HepG2 (cell line): ENCODE data around the gene MBLAC2. TPM values are rescaled to one million over a fixed set of nuclear protein-coding genes. Genes with fewer than 3 reads are reported as not detected.

Experiments used
- ATAC-seq: fragments of 200-7000 bp; cut with Tn5 transposase; 3 replicates; pipeline ENCODE4 v1.9.1; 2020; ENCODE audit warnings: mild to moderate bottlenecking, moderate library complexity
- BruUV-seq: library from RNA; stranded (reverse); fragments of 400-500 nt; replicated peaks from 2 replicates; lab custom pipeline; 2021; lab: Mats Ljungman, UMichigan
- CTCF ChIA-PET: fragments of 300-600 bp; formaldehyde crosslinking; extraction: SDS; loops from one replicate; lab custom pipeline; 2021; ENCODE audit warnings: low total read pairs, inconsistent platforms, low intra/inter-chr PET ratio; lab: Yijun Ruan, JAX
- POLR2A ChIA-PET: fragments of 350-600 bp; sonication (Branson Sonifier 250); formaldehyde crosslinking; loops from one replicate; lab custom pipeline; 2020; ENCODE audit warnings: antibody characterized with exemption, inconsistent platforms; lab: Yijun Ruan, JAX
- DNase-seq: peaks from one replicate; pipeline ENCODE4 v3.0.0-alpha.2; 2015; ENCODE audit warnings: low spot score
- FAIRE-seq: peaks from 3 replicates; lab custom pipeline; 2011; peaks lifted over from hg19 to GRCh38; lab: Jason Lieb, UNC
- H2AFZ ChIP-seq: one replicate; pipeline ENCODE4 v1.6.1; 2011; ENCODE audit warnings: low read length, inconsistent platforms
- H3K27ac ChIP-seq: fragments of 300-600 bp; 3 replicates; pipeline ENCODE4 v1.8.0; 2011; ENCODE audit warnings: mixed run types, mild to moderate bottlenecking, mixed read lengths, low read length, inconsistent platforms; ENCODE audit not compliant: insufficient read depth; ENCODE audit errors: extremely low read length
- H3K27me3 ChIP-seq, 2 experiments: fragments of 200-600 bp in 1 of 2; 2 replicates in 1 of 2; 3 replicates in 1 of 2; pipeline versions ENCODE4 v1.6.0 to v1.8.0; 2011; ENCODE audit warnings: low read length in 2 of 2, mild to moderate bottlenecking in 2 of 2, moderate library complexity in 2 of 2, inconsistent platforms in 1 of 2; ENCODE audit not compliant: insufficient read depth in 2 of 2, control insufficient read depth in 1 of 2
- H3K36me3 ChIP-seq, 2 experiments: fragments of 200-600 bp in 1 of 2; replicated peaks in 1 of 2; 2 replicates in 1 of 2; 3 replicates in 1 of 2; pipeline versions ENCODE4 v1.5.1 to v1.8.0; 2011; ENCODE audit warnings: low read length in 2 of 2, inconsistent platforms in 1 of 2; ENCODE audit not compliant: insufficient read depth in 2 of 2, control insufficient read depth in 1 of 2
- H3K4me1 ChIP-seq: 2 replicates; pipeline ENCODE4 v1.5.1; 2012; ENCODE audit warnings: low read length, inconsistent platforms; ENCODE audit not compliant: insufficient read depth
- H3K4me2 ChIP-seq: 2 replicates; pipeline ENCODE4 v1.6.0; 2011; ENCODE audit warnings: low read depth, low read length, inconsistent platforms
- H3K4me3 ChIP-seq, 3 experiments: fragments of 200-600 bp in 1 of 3; sonication (generic), shearing (Covaris generic) in 1 of 3; replicated peaks in 1 of 3; 2 replicates each; pipeline ENCODE4 v1.5.1; 2011 to 2016; ENCODE audit warnings: low read length in 3 of 3, inconsistent platforms in 2 of 3, low read depth in 2 of 3, mild to moderate bottlenecking in 2 of 3, control low read depth in 1 of 3, mixed read lengths in 1 of 3; ENCODE audit not compliant: insufficient read depth in 1 of 3
- H3K79me2 ChIP-seq: one replicate; pipeline ENCODE4 v1.6.1; 2011; ENCODE audit warnings: low read length, inconsistent platforms; ENCODE audit not compliant: insufficient read depth
- H3K9ac ChIP-seq: 2 replicates; pipeline ENCODE4 v1.6.0; 2011; ENCODE audit warnings: mild to moderate bottlenecking, low read depth, low read length, inconsistent platforms; ENCODE audit not compliant: insufficient read depth
- H3K9me3 ChIP-seq: 2 replicates; pipeline ENCODE4 v1.5.1; 2012; ENCODE audit warnings: mild to moderate bottlenecking, low read length
- H4K20me1 ChIP-seq: 2 replicates; pipeline ENCODE4 v1.6.0; 2011; ENCODE audit warnings: inconsistent platforms, mild to moderate bottlenecking, low read length, moderate library complexity; ENCODE audit not compliant: insufficient read depth
- MZF1 ChIP-seq: sonication (generic); formaldehyde crosslinking; IDR thresholded peaks from 2 replicates; pipeline ENCODE4 v1.8.1; 2023; ENCODE audit warnings: mild to moderate bottlenecking, missing genetic modification reagents, borderline replicate concordance
- TBX2 ChIP-seq: sonication (generic); formaldehyde crosslinking; IDR thresholded peaks from 2 replicates; pipeline ENCODE4 v1.5.0; 2020; ENCODE audit warnings: missing genetic modification reagents, mild to moderate bottlenecking, borderline replicate concordance
- YEATS4 ChIP-seq: sonication (generic); formaldehyde crosslinking; IDR thresholded peaks from 2 replicates; pipeline ENCODE4 v1.4.0; 2020; ENCODE audit warnings: missing genetic modification reagents, borderline replicate concordance
- ZBTB8A ChIP-seq: sonication (generic); formaldehyde crosslinking; IDR thresholded peaks from 2 replicates; pipeline ENCODE4 v1.4.0; 2020; ENCODE audit warnings: mild to moderate bottlenecking, low read depth, missing genetic modification reagents, borderline replicate concordance
- ZNF101 ChIP-seq: sonication (generic); formaldehyde crosslinking; IDR thresholded peaks from 2 replicates; pipeline ENCODE4 v1.4.0; 2020; ENCODE audit warnings: mild to moderate bottlenecking, low read depth, missing genetic modification reagents, borderline replicate concordance
- ZNF142 ChIP-seq: sonication (generic); formaldehyde crosslinking; IDR thresholded peaks from 2 replicates; pipeline ENCODE4 v1.4.0; 2020; ENCODE audit warnings: missing genetic modification reagents
- ZNF605 ChIP-seq: sonication (generic); formaldehyde crosslinking; IDR thresholded peaks from 2 replicates; pipeline ENCODE4 v1.8.0; 2022; ENCODE audit warnings: mild to moderate bottlenecking, missing genetic modification reagents
- ZNF746 ChIP-seq: sonication (generic); formaldehyde crosslinking; IDR thresholded peaks from 2 replicates; pipeline ENCODE4 v1.8.0; 2022; ENCODE audit warnings: mild to moderate bottlenecking, missing genetic modification reagents
- ZNF781 ChIP-seq: sonication (generic); formaldehyde crosslinking; IDR thresholded peaks from 2 replicates; pipeline ENCODE4 v1.5.1; 2020; ENCODE audit warnings: borderline replicate concordance, mild to moderate bottlenecking, missing genetic modification reagents; ENCODE audit errors: not compliant biosample characterization
- ZZZ3 ChIP-seq: sonication (generic); formaldehyde crosslinking; IDR thresholded peaks from 2 replicates; pipeline ENCODE4 v1.4.0; 2020; ENCODE audit warnings: missing genetic modification reagents, mild to moderate bottlenecking, borderline replicate concordance
- in situ Hi-C: cut with HindIII; loops from 2 replicates; pipeline ENCODE4 v1.10.0; 2017; ENCODE audit warnings: low pct_unique_long_range_greater_than_20kb; ENCODE audit not compliant: extremely low pct_ligation_motif_present
- intact Hi-C: fragments of 100-400 bp; cut with micrococcal nuclease; formaldehyde crosslinking; loops from one replicate; pipeline ENCODE4 v1.10.0; 2022; ENCODE audit not compliant: unreplicated experiment
- polyA plus RNA-seq, 8 experiments: library from polyadenylated mRNA; depleted of rRNA in 3 of 8; stranded (reverse) in 7 of 8; unstranded in 1 of 8; fragments of >200 nt; fragmentation: Illumina TruSeq in 4 of 8; extraction: Trizol in 4 of 8; gene quantifications; 2 replicates each; pipeline versions ENCODE4 v1.2.1 to v1.2.3, GENCODE V29; 2011 to 2016; ENCODE audit warnings: low read depth in 4 of 8, missing spikeins in 1 of 8, mixed read lengths in 1 of 8; ENCODE audit not compliant: insufficient read depth in 1 of 8
- total RNA-seq, 5 experiments: library from RNA; depleted of rRNA; stranded (reverse); fragments of >200 nt; fragmentation: Illumina TruSeq; extraction: Trizol; gene quantifications; 2 replicates each; pipeline ENCODE4 v1.2.3, GENCODE V29; 2016; ENCODE audit warnings: low read depth in 1 of 5
- TF ChIP-seq, protein P1 (sequence below): sonication (generic); formaldehyde crosslinking; IDR thresholded peaks from 2 replicates; pipeline ENCODE4 v1.4.0; 2020; ENCODE audit warnings: mild to moderate bottlenecking, missing genetic modification reagents
- TF ChIP-seq, protein P2 (sequence below): sonication (generic); formaldehyde crosslinking; IDR thresholded peaks from 2 replicates; pipeline ENCODE4 v1.4.0; 2020; ENCODE audit warnings: missing genetic modification reagents

The MBLAC2 gene
- total and polyA plus RNA-seq, 2 of the 13 experiments (the other 11 are each of a cell fraction or from before 2014, with no cell fraction given): 2.9 to 4.1 TPM

- no peak for DNase-seq
- intact Hi-C loops (no loop called here), in situ Hi-C loops (no loop called here)
- Histone ChIP-seq H2AFZ (no peak overlapping the region), H3K4me2 (no peak overlapping the region), H3K27ac (no peak overlapping the region), H3K36me3 (no peaks in the 10 kb centered on the region), H3K9ac (no peak overlapping the region), H3K4me3 (no peak overlapping the region), H4K20me1 (no peaks in the 10 kb centered on the region), H3K79me2 (peaks cover 2% of the 10 kb centered on the region), H3K27me3 (no peaks in the 10 kb centered on the region), H3K4me1 (peaks cover 23% of the 10 kb centered on the region), H3K9me3 (no peaks in the 10 kb centered on the region)
- POLR2A ChIA-PET: no interaction called here
- no peak for FAIRE-seq
- ATAC-seq: no peak
- CTCF ChIA-PET: no interaction called here
- TF ChIP-seq, protein P1, sequence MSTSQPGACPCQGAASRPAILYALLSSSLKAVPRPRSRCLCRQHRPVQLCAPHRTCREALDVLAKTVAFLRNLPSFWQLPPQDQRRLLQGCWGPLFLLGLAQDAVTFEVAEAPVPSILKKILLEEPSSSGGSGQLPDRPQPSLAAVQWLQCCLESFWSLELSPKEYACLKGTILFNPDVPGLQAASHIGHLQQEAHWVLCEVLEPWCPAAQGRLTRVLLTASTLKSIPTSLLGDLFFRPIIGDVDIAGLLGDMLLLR: no peak
- TF ChIP-seq ZZZ3 (CRISPR knock-in tag): no peak
- TF ChIP-seq ZNF142: no peak
- TF ChIP-seq YEATS4 (CRISPR knock-in tag): no peak
- no peak for TF ChIP-seq ZNF746 (CRISPR knock-in tag)
- TF ChIP-seq, protein P2, sequence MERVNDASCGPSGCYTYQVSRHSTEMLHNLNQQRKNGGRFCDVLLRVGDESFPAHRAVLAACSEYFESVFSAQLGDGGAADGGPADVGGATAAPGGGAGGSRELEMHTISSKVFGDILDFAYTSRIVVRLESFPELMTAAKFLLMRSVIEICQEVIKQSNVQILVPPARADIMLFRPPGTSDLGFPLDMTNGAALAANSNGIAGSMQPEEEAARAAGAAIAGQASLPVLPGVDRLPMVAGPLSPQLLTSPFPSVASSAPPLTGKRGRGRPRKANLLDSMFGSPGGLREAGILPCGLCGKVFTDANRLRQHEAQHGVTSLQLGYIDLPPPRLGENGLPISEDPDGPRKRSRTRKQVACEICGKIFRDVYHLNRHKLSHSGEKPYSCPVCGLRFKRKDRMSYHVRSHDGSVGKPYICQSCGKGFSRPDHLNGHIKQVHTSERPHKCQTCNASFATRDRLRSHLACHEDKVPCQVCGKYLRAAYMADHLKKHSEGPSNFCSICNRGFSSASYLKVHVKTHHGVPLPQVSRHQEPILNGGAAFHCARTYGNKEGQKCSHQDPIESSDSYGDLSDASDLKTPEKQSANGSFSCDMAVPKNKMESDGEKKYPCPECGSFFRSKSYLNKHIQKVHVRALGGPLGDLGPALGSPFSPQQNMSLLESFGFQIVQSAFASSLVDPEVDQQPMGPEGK (CRISPR knock-in tag): no peak
- no peak for TF ChIP-seq ZNF781 (CRISPR knock-in tag)
- TF ChIP-seq ZNF605 (CRISPR knock-in tag): no peak
- TF ChIP-seq ZNF101 (CRISPR knock-in tag): no peak
- TF ChIP-seq TBX2 (CRISPR knock-in tag): no peak
- no peak for TF ChIP-seq MZF1 (CRISPR knock-in tag)
- no peak for TF ChIP-seq ZBTB8A (CRISPR knock-in tag)
- no TSS peak for BruUV-seq
These were observed 5.2 kb upstream of the MBLAC2 start for GRCh38 chr5:90479611-90480385.
